DOHH2 (cell line): ENCODE measurements around the gene CCDC106.

ENCODE experiments used
- H3F3A ChIP-seq: fragments of 200-600 bp; sonication (generic), shearing (Covaris generic); 2 replicates; pipeline ENCODE4 v1.6.0; 2016; ENCODE audit warnings: antibody characterized with exemption, mild to moderate bottlenecking; ENCODE audit not compliant: control insufficient read depth, insufficient read depth
- H3K27ac ChIP-seq: fragments of 200-600 bp; sonication (generic); 2 replicates; pipeline ENCODE4 v1.5.1; 2014; ENCODE audit warnings: low read depth, mild to moderate bottlenecking, low read length, moderate library complexity
- H3K27me3 ChIP-seq: fragments of 200-600 bp; sonication (generic); 2 replicates; pipeline ENCODE4 v1.6.1; 2014; ENCODE audit warnings: mild to moderate bottlenecking, low read length, mixed read lengths; ENCODE audit not compliant: control insufficient read depth
- H3K36me3 ChIP-seq: fragments of 200-600 bp; sonication (generic); 2 replicates; pipeline ENCODE4 v1.6.1; 2014; ENCODE audit warnings: mild to moderate bottlenecking, low read length, moderate library complexity, mixed read lengths; ENCODE audit not compliant: control insufficient read depth
- H3K4me1 ChIP-seq: fragments of 200-600 bp; sonication (generic); 2 replicates; pipeline ENCODE4 v1.6.1; 2014; ENCODE audit warnings: mild to moderate bottlenecking, low read length, mixed read lengths; ENCODE audit not compliant: control insufficient read depth
- H3K4me2 ChIP-seq: fragments of 200-600 bp; sonication (generic); 2 replicates; pipeline ENCODE4 v1.6.0; 2014; ENCODE audit warnings: mild to moderate bottlenecking, low read length, moderate library complexity
- H3K4me3 ChIP-seq: fragments of 200-600 bp; sonication (generic); 2 replicates; pipeline ENCODE4 v1.5.1; 2014; ENCODE audit warnings: mild to moderate bottlenecking, low read length, mixed read lengths
- H3K79me2 ChIP-seq: fragments of 200-600 bp; sonication (generic); 2 replicates; pipeline ENCODE4 v1.6.1; 2014; ENCODE audit warnings: mild to moderate bottlenecking, low read length, mixed read lengths; ENCODE audit not compliant: control insufficient read depth
- H3K9me2 ChIP-seq: fragments of 200-600 bp; sonication (generic); replicated peaks from 2 replicates; pipeline ENCODE4 v1.6.1; 2014; ENCODE audit warnings: mild to moderate bottlenecking, low read length, mixed read lengths; ENCODE audit not compliant: control insufficient read depth
- H3K9me3 ChIP-seq: fragments of 200-600 bp; sonication (generic); 2 replicates; pipeline ENCODE4 v1.6.1; 2014; ENCODE audit warnings: antibody characterized with exemption, low read length, mixed read lengths; ENCODE audit not compliant: control insufficient read depth, insufficient read depth
- H4K20me1 ChIP-seq: fragments of 200-600 bp; sonication (generic); 2 replicates; pipeline ENCODE4 v1.6.0; 2014; ENCODE audit warnings: low read depth, mild to moderate bottlenecking, antibody characterized with exemption, low read length, moderate library complexity; ENCODE audit not compliant: control insufficient read depth, insufficient read depth
- EZH2phosphoT487 ChIP-seq: fragments of 200-600 bp; sonication (generic); IDR thresholded peaks from 2 replicates; pipeline ENCODE4 v1.6.1; 2017; ENCODE audit warnings: borderline replicate concordance, mild to moderate bottlenecking, antibody characterized with exemption, low read length, moderate library complexity, mixed read lengths
- TF ChIP-seq, protein P1 (sequence below): fragments of 200-600 bp; sonication (generic); IDR thresholded peaks from one replicate; pipeline ENCODE4 v1.5.1; 2014; ENCODE audit warnings: antibody characterized with exemption, mild to moderate bottlenecking, low read depth, low read length; ENCODE audit not compliant: poor library complexity, severe bottlenecking

Gene CCDC106

DNA sequence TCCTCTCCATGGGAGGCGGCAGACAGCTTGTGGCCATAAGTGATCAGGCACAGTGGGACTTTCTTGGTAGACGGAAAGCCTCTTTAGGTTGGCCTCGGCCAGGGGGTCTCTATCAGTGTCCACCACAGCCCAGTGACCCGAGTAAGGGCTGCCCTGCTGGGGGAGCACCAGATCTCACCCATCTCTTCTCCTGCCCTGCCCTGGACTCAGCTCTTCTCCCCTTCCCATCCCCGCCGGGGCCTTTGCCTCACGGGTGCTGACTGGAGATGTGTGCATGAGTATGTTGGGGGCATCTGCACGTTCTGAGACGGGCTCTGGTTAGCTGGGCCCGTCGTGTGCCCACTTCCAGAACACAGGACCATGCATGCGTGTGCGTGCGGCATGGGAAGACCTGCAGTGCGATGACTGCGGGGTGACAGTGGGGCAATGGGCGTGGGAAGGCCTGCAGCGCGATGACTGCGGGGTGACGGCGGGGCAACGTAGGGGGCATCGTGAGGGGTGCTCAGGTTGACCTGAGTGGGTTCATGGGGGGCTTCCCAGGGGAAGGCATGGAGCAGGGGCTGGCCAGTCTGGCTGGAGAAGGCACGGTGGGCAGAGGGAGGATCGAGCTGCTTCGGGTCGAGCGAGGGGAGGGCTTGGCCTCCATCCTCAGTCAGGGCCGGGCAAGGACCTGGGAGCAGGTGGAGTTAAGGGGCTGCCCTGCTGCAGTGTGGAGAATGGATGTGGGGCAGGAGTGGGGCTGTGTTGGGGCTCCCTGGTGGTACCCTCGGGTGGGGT lies 42.9 kb downstream of the CCDC106 start:
- Histone ChIP-seq H4K20me1 (0 out of 2 replicates have a peak, but pooled peaks cover 5% of the 10 kb centered on the region), H3K79me2 (peaks cover 25% of the 10 kb centered on the region), H3K9me2 (no peaks in the 10 kb centered on the region), H3K4me3 (no peak overlapping the region), H3K27me3 (no peaks in the 10 kb centered on the region), H3K4me2 (no peak overlapping the region), H3F3A (no peaks in the 10 kb centered on the region), H3K4me1 (no peaks in the 10 kb centered on the region), H3K36me3 (peaks cover 97% of the 10 kb centered on the region), H3K9me3 (no peaks in the 10 kb centered on the region), H3K27ac (no peak overlapping the region)
- no peak for TF ChIP-seq EZH2phosphoT487
- TF ChIP-seq, protein P1, sequence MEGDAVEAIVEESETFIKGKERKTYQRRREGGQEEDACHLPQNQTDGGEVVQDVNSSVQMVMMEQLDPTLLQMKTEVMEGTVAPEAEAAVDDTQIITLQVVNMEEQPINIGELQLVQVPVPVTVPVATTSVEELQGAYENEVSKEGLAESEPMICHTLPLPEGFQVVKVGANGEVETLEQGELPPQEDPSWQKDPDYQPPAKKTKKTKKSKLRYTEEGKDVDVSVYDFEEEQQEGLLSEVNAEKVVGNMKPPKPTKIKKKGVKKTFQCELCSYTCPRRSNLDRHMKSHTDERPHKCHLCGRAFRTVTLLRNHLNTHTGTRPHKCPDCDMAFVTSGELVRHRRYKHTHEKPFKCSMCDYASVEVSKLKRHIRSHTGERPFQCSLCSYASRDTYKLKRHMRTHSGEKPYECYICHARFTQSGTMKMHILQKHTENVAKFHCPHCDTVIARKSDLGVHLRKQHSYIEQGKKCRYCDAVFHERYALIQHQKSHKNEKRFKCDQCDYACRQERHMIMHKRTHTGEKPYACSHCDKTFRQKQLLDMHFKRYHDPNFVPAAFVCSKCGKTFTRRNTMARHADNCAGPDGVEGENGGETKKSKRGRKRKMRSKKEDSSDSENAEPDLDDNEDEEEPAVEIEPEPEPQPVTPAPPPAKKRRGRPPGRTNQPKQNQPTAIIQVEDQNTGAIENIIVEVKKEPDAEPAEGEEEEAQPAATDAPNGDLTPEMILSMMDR: no peak

DNA sequence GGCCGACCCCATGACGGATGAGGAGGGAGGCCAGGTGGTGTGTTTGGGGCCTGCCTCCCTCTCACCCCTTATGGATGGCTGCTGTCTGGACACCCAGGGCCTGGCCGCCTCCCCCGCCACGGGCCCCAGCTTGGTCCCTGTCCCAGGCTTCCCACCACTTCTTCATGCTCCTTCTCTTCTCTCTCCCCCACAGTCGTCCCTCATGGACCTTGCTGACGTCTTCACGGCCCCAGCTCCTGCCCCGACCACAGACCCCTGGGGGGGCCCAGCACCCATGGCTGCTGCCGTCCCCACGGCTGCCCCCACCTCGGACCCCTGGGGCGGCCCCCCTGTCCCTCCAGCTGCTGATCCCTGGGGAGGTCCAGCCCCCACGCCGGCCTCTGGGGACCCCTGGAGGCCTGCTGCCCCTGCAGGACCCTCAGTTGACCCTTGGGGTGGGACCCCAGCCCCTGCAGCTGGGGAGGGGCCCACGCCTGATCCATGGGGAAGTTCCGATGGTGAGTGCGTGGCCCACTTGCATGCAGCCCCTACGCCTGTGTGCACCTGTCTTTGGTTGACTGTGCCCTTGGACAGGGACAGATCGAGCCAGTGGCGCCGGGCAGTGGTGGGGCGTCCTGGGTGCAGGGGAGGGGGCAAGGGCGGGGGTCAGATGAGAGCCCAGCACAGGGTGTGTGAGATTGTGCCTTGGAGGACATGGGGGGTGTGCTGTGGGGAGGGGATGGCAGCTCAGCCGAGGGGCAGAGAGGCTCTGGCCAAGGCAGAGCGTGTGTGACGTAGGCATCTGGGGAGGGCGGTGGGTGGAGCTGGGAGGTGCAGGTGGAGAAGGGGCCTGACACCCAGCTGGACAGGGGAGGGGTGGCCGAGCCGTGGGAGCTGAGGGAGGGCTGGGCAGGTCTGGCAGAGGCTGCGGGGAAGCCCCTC lies 43.8 kb downstream of the CCDC106 start:
- H3K4me3 ChIP-seq: no peak overlapping the region
- no peak overlapping the region for H3K27ac ChIP-seq
- no peaks in the 10 kb centered on the region for H3F3A ChIP-seq
- TF ChIP-seq EZH2phosphoT487: no peak
- TF ChIP-seq, protein P1: no peak
- no peak overlapping the region for H3K4me2 ChIP-seq
- no peaks in the 10 kb centered on the region for H3K27me3 ChIP-seq
- H4K20me1 ChIP-seq: 0 out of 2 replicates have a peak, but pooled peaks cover 5% of the 10 kb centered on the region
- H3K4me1 ChIP-seq: no peaks in the 10 kb centered on the region
- no peaks in the 10 kb centered on the region for H3K9me2 ChIP-seq
- H3K36me3 ChIP-seq: peaks cover 97% of the 10 kb centered on the region
- no peaks in the 10 kb centered on the region for H3K9me3 ChIP-seq
- peaks cover 16% of the 10 kb centered on the region for H3K79me2 ChIP-seq

DNA sequence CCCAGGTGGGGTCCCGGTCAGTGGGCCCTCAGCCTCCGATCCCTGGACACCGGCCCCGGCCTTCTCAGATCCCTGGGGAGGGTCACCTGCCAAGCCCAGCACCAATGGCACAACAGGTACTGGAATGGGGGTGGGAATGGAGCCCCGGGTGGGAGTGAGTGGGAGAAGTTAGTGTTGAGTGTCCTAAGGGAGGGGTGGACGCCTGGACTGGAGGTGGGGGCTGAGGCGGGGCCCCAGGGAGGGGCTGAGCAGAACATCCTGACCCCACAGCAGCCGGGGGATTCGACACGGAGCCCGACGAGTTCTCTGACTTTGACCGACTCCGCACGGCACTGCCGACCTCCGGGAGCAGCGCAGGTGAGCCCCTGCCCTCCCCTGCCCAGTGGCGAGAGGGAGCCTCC lies 44.7 kb downstream of the CCDC106 start:
- H3K36me3 ChIP-seq: peaks cover 99% of the 10 kb centered on the region
- H3K4me1 ChIP-seq: no peaks in the 10 kb centered on the region
- no peaks in the 10 kb centered on the region for H3K27me3 ChIP-seq
- no peaks in the 10 kb centered on the region for H3F3A ChIP-seq
- H3K4me3 ChIP-seq: no peak overlapping the region
- no peak for TF ChIP-seq EZH2phosphoT487
- TF ChIP-seq, protein P1: no peak
- peaks cover 7% of the 10 kb centered on the region for H3K79me2 ChIP-seq
- H3K27ac ChIP-seq: no peak overlapping the region
- H4K20me1 ChIP-seq: 0 out of 2 replicates have a peak, but pooled peaks cover 5% of the 10 kb centered on the region
- no peaks in the 10 kb centered on the region for H3K9me2 ChIP-seq
- no peak overlapping the region for H3K4me2 ChIP-seq
- no peaks in the 10 kb centered on the region for H3K9me3 ChIP-seq
